NT2/D1 (cell line): ENCODE results near the gene MGAM2.
"Not testable (repeated sequence)": the region's sequence is repeated elsewhere in the genome, so short reads cannot be mapped to it uniquely, and the experiment has no call there.

Source experiments
- DNase-seq: peaks from one replicate; pipeline ENCODE4 v3.0.0-alpha.2; 2011; ENCODE audit warnings: low read depth, low spot score
- H3K27me3 ChIP-seq: 2 replicates; pipeline ENCODE4 v1.6.0; 2011; ENCODE audit warnings: mild to moderate bottlenecking; ENCODE audit not compliant: insufficient read length, insufficient read depth
- H3K36me3 ChIP-seq: 2 replicates; pipeline ENCODE4 v1.6.1; 2011; ENCODE audit warnings: mild to moderate bottlenecking, low read length, mixed read lengths; ENCODE audit not compliant: insufficient read depth, insufficient read length
- H3K4me1 ChIP-seq: 2 replicates; pipeline ENCODE4 v1.5.1; 2011; ENCODE audit not compliant: insufficient read depth, insufficient read length
- H3K4me3 ChIP-seq: 2 replicates; pipeline ENCODE4 v1.5.1; 2011; ENCODE audit warnings: low read depth; ENCODE audit not compliant: insufficient read length
- H3K9ac ChIP-seq: 2 replicates; pipeline ENCODE4 v1.6.0; 2011; ENCODE audit warnings: low read depth; ENCODE audit not compliant: insufficient read length
- H3K9me3 ChIP-seq: 2 replicates; pipeline ENCODE4 v1.5.1; 2011; ENCODE audit warnings: mild to moderate bottlenecking, low read length; ENCODE audit not compliant: insufficient read depth
- SUZ12 ChIP-seq: IDR thresholded peaks from 2 replicates; pipeline ENCODE4 v1.6.1; 2011; ENCODE audit not compliant: insufficient read length, insufficient read depth; ENCODE audit errors: extremely low read depth
- YY1 ChIP-seq: IDR thresholded peaks from 2 replicates; pipeline ENCODE4 v1.6.1; 2011; ENCODE audit not compliant: insufficient read length, insufficient read depth
- ZNF274 ChIP-seq: IDR thresholded peaks from 2 replicates; pipeline ENCODE4 v1.6.1; 2011; ENCODE audit warnings: mild to moderate bottlenecking, low read depth, low read length

MGAM2 gene

GRCh38 chr7:142089035-142089434 lies 22.5 kb upstream of the MGAM2 start:
- no peak for TF ChIP-seq ZNF274
- TF ChIP-seq SUZ12, result no peak
- TF ChIP-seq YY1, result no peak
- Histone ChIP-seq H3K27me3 (no peaks in the 10 kb centered on the region), H3K4me1 (no peaks in the 10 kb centered on the region), H3K4me3 (no peak overlapping the region), H3K9me3 (no peaks in the 10 kb centered on the region), H3K36me3 (no peaks in the 10 kb centered on the region), H3K9ac (no peak overlapping the region)
- DNase-seq, result no peak

GRCh38 chr7:142091961-142092360 lies 19.6 kb upstream of the MGAM2 start:
- TF ChIP-seq YY1, result no peak
- TF ChIP-seq SUZ12, result no peak
- no peak for TF ChIP-seq ZNF274
- no peak for DNase-seq
- no peaks in the 10 kb centered on the region for H3K4me1 ChIP-seq
- H3K9me3 ChIP-seq, result no peaks in the 10 kb centered on the region
- no peaks in the 10 kb centered on the region for H3K27me3 ChIP-seq
- no peak overlapping the region for H3K4me3 ChIP-seq
- H3K36me3 ChIP-seq, result no peaks in the 10 kb centered on the region
- no peak overlapping the region for H3K9ac ChIP-seq

GRCh38 chr7:142094861-142095260 lies 16.7 kb upstream of the MGAM2 start:
- no peak overlapping the region for H3K9ac ChIP-seq
- TF ChIP-seq ZNF274, result no peak
- TF ChIP-seq SUZ12, result no peak
- TF ChIP-seq YY1, result no peak
- no peak for DNase-seq
- H3K4me1 ChIP-seq, result no peaks in the 10 kb centered on the region
- no peak overlapping the region for H3K4me3 ChIP-seq
- H3K9me3 ChIP-seq, result no peaks in the 10 kb centered on the region
- H3K36me3 ChIP-seq, result no peaks in the 10 kb centered on the region
- no peaks in the 10 kb centered on the region for H3K27me3 ChIP-seq

- TF ChIP-seq YY1 (no peak), SUZ12 (no peak), ZNF274 (no peak)
- Histone ChIP-seq H3K9ac (no peak overlapping the region), H3K4me3 (no peak overlapping the region), H3K4me1 (no peaks in the 10 kb centered on the region), H3K36me3 (no peaks in the 10 kb centered on the region), H3K9me3 (no peaks in the 10 kb centered on the region), H3K27me3 (no peaks in the 10 kb centered on the region)
- DNase-seq, result no peak
These were observed 13.9 kb upstream of the MGAM2 start for GRCh38 chr7:142097571-142097970.

- no peaks in the 10 kb centered on the region for H3K4me1 ChIP-seq
- no peaks in the 10 kb centered on the region for H3K9me3 ChIP-seq
- no peaks in the 10 kb centered on the region for H3K36me3 ChIP-seq
- no peak for TF ChIP-seq YY1
- no peak overlapping the region for H3K4me3 ChIP-seq
- no peak for DNase-seq
- H3K9ac ChIP-seq, result no peak overlapping the region
- H3K27me3 ChIP-seq, result no peaks in the 10 kb centered on the region
These were observed 13.5 kb upstream of the MGAM2 start for GRCh38 chr7:142098004-142098403.

- H3K9me3 ChIP-seq, H3K4me1 ChIP-seq, H3K9ac ChIP-seq, H3K4me3 ChIP-seq, DNase-seq, H3K36me3 ChIP-seq, H3K27me3 ChIP-seq: not testable (repeated sequence)
These were observed 12.2 kb upstream of the MGAM2 start for GRCh38 chr7:142099347-142099746.

- no peak for TF ChIP-seq SUZ12
- no peak for TF ChIP-seq ZNF274
- no peak for TF ChIP-seq YY1
- Histone ChIP-seq H3K9me3 (no peaks in the 10 kb centered on the region), H3K4me1 (no peaks in the 10 kb centered on the region), H3K36me3 (no peaks in the 10 kb centered on the region), H3K9ac (no peak overlapping the region), H3K27me3 (no peaks in the 10 kb centered on the region), H3K4me3 (no peak overlapping the region)
- DNase-seq, result no peak
These were observed 10.9 kb upstream of the MGAM2 start for GRCh38 chr7:142100634-142101033.

- not testable (repeated sequence) for DNase-seq, H3K4me1 ChIP-seq, H3K9me3 ChIP-seq, H3K27me3 ChIP-seq, H3K36me3 ChIP-seq, H3K4me3 ChIP-seq, H3K9ac ChIP-seq
These were observed 9.7 kb upstream of the MGAM2 start for GRCh38 chr7:142101794-142102193.
